Inferior parietal cortex (tissue), 1 donor: ENCODE results near the gene MAEL.

Experiments used
- DNase-seq: peaks from one replicate; pipeline ENCODE4 v3.0.0-alpha.2; 2016; ENCODE audit errors: extremely low spot score

Gene MAEL

GRCh38 chr1:166988974-166989515 lies at the start of gene MAEL:
MAEL (plus strand) TSS chr1:166989280; CDS start chr1:166989353, 73 bp downstream.
- no peak for DNase-seq

DNA sequence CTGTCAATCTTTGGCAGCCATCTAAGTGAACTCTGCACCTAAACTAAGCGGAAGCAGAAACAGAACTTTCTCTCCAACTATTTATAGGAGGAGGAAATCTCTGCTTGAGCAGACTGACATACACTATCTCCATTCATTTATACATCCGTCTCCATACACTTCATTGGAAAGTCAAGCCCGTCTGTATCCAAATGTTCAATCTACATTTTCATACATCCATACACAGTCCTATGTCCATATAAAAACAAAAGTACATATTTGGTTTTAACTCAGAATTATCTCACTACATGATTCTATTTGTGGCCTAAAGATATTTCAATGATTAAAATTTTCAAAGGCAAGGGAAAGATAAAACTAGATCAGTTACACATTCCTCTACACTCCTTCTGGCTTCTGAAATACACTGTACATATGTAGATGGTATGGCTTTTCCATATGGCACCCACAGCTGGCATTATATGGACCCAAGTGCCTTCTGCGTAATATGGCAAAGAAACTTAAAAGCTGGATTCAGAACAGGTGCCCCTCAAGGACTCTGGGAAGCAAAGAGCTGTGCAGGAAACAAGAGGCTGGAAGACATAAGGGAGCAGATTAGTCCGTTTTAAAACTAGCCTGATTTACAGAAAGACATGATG lies 49.2 kb upstream of the MAEL start:
- no peak for DNase-seq

DNA sequence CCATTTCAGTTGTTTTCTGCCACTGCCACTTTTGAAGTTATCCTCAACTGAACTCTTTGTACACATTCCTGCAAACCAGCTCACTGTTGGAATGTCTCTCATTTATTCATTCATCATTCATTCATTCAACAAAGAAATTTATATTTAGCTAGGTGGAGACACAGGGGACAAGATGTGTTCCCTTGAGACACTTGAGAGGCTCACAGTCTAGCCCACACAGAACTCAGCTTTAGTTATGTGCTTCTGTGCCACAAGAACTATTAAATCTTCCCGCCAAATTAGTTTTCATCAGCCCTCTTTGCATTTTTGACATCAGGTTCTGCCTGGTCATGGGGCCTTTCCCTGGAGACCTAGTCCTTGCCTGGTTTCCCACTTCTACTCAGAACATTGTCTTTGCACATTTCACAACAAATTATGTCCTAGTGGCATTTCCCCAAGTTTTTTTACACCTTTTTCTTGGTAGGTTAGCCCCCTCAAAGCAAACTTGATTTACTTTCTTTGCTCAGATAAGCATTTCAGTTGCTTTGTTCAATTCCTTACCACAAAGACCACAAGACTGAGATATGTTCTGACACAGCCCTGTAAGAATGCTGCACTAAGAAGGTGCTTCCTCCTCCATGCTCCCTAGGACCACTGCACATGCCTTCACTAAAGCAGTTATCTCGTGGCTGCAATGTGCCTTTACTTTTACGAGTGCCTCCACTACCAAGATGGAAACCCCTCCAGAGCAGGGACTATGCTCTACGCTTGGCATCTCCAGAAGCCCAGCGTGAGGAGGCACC lies 44.7 kb upstream of the MAEL start:
- no peak for DNase-seq

DNA sequence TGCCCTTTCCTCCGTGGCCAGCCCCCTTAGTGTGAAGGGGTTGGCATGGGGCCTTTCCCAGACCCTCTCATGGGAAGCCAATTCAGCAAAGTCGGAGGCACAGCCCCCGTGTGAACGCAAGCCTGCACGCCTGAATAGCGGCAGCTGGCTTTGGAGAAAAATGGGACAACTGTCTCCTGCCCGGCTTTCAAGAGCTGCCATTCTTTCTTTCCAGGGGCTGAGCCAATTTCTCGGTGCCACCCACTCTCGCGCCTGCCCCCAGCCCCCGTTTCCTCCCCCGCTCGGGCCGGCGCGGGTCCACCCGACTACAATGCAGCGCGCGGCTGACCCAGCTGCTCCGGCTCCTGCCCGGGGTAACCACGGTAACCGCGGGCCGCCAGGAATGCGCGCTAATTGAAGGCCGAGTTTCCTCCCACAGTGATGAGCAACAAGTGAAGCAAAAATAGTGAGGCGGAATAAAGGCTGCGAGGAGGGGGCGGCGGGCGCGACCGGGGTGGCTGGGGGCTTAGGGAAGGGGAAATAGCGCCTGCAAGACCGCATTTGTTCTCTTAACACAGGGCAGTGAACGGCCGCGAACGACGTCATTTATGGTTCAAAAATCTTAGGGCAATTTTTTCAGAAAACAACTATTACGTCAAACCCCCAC lies 41.6 kb upstream of the MAEL start:
- peak; percentile 81 for DNase-seq

GRCh38 chr1:166948856-166949350 lies 40.2 kb upstream of the MAEL start:
- DNase-seq: no peak

DNA sequence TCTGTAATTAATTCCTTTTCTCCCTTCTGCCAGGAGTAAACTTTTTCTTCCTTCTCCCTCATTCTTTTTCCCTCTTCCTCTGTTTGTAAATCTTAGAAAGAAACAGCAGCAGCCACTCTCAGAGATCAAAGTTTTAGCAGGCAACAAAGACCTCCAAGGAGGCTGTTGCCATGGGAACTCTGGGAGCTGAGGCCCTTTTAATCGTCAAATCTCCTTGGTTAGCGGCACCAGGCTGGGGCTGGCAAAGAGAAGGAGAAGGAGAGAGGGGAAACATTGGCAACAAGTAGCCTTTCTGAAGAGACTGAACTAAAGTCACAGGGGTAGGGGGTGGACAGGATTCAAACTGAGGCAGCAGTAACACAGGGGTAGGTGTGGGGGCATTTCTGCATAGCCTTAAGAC lies 38.9 kb upstream of the MAEL start:
- no peak for DNase-seq

- DNase-seq: no peak
These were observed 38.0 kb upstream of the MAEL start for GRCh38 chr1:166951050-166951449.

GRCh38 chr1:166952002-166952746 lies 36.9 kb upstream of the MAEL start:
- no peak for DNase-seq

DNA sequence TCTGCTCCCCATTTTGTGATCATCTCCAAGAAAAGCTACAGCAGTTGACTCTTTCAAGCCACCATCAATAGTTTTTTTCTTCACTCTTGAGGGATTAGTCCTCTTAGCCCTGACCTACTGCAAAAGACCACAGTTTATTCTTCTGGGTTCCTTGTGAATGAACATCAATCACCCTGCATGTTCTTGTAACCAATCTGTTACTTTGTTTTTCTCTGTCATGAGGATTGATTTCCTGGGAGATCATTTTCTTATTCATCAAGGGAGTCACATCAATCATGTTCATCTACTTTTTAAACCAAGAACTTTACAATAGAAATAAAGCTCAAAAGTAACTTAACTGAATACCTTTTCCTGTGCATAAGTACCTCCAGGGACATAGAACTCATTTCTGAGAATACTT lies 35.6 kb upstream of the MAEL start:
- DNase-seq: no peak

- no peak for DNase-seq
These were observed 32.8 kb upstream of the MAEL start for GRCh38 chr1:166956057-166956850.

- no peak for DNase-seq
These were observed 32.2 kb upstream of the MAEL start for GRCh38 chr1:166956872-166957271.

GRCh38 chr1:166960858-166961474 lies 28.1 kb upstream of the MAEL start:
- no peak for DNase-seq

DNA sequence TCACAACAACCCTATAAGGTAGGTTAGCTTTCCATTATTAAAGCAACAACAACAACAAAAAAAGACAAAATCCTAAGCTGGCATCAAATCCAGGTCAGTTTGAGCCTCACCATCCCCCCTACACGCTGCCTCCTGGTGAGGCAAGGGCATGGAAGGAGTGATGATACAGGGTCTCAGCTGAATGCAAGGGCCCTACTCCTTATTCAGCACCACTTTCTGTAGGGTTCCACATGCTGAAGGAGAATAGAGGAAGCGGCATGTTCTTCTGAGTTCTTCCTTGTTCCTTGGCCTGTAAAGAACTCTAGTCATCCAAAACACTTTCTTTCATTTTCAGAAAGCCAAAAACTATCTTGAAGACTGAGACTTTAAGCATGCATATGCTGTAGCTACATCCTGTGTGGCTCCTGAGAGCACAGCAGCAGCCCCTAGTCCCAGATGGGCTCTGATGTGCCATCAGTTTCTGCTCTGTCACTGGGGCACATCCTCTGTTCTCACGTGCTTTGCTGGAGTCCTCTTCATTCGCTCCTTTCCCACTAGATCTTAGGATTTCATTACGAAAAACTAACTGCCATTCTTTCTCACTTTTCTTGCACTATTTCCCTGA lies 19.9 kb upstream of the MAEL start:
- no peak for DNase-seq

DNA sequence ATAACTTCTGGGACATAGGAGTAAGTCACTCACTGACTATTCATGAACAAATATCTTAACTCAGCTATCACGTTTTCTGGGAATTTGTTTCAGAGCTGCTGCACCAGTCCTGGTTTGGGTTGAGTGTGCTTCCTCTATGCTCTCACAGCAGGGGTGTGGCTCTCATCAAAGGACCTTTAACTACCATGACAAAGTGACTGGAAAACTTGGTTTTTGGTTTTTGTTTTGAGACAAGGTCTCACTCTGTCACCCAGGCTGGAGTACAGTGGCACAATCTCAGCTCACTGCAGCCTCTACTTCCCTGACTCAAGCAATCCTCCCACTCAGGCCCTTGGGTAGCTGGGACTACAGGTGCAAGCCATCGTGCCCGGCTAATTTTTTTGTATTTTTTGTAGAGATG lies 17.8 kb upstream of the MAEL start:
- no peak for DNase-seq

DNA sequence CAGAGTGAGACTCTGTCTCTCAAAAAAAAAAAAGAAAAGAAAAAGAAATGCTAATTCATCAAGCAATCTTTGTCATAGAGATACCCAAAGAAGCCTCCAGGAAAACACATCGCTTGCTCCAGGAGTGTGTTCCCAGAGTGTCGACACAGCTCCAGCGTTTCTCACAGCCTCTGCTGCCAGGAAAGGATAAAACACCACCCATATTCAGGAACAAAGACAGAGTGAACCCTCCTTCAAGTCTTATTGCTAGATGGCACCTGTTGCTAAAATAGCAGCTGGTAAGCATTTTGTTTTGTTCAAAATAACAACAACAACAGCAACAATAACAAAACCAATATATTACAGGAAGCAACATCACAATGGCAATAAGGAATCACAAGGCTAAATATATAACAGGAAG lies 16.9 kb upstream of the MAEL start:
- DNase-seq: no peak

- no peak for DNase-seq
These were observed 16.3 kb upstream of the MAEL start for GRCh38 chr1:166972826-166973225.

GRCh38 chr1:166974647-166975345 lies 14.3 kb upstream of the MAEL start:
- no peak for DNase-seq

GRCh38 chr1:166975361-166976129 lies 13.5 kb upstream of the MAEL start, which contains the start of gene ILDR2:
ILDR2 (minus strand) TSS chr1:166975540; CDS start chr1:166975268, 272 bp downstream.
- DNase-seq: peak; percentile 63

GRCh38 chr1:166977951-166978350 lies 11.1 kb upstream of the MAEL start:
- DNase-seq: no peak
